Colonic mucosa (tissue), 4 donors: ENCODE results near the gene KRTAP4-16. TPM values are rescaled to one million over a fixed set of nuclear protein-coding genes. Genes with fewer than 3 reads are reported as not detected.
"Not testable (repeated sequence)": the region's sequence is repeated elsewhere in the genome, so short reads cannot be mapped to it uniquely, and the experiment has no call there.

ENCODE experiments used
- DNase-seq: peaks from one replicate; pipeline ENCODE4 v3.0.0-alpha.2; 2020
- H3K27ac ChIP-seq: fragments of 200-600 bp; one replicate; pipeline ENCODE4 v1.8.0; 2021
- H3K27me3 ChIP-seq: fragments of 200-600 bp; one replicate; pipeline ENCODE4 v1.8.0; 2021
- H3K36me3 ChIP-seq: fragments of 200-600 bp; one replicate; pipeline ENCODE4 v1.8.0; 2021
- H3K4me1 ChIP-seq: fragments of 200-600 bp; one replicate; pipeline ENCODE4 v1.8.0; 2021; ENCODE audit warnings: mild to moderate bottlenecking
- H3K4me3 ChIP-seq: fragments of 200-600 bp; one replicate; pipeline ENCODE4 v1.8.0; 2021
- H3K9ac ChIP-seq, 2 donors: one replicate each; pipeline ENCODE4 v1.7.0; 2013; ENCODE audit warnings: control low read depth in 2 of 2, low read depth in 2 of 2, low read length in 2 of 2
- H3K9me3 ChIP-seq: fragments of 200-600 bp; one replicate; pipeline ENCODE4 v1.8.0; 2021
- intact Hi-C: fragments of 100-400 bp; cut with DNase I; formaldehyde crosslinking; loops from one replicate; pipeline ENCODE4 v1.14.1; 2022
- total RNA-seq, 2 donors: library from RNA; stranded (reverse); fragmentation: NEBNext Ultra II Directional in 1 of 2; extraction: Animal tissue kit (Norgen Biotek cat#: 25700) in 1 of 2; gene quantifications; one replicate each; pipeline ENCODE4 v1.2.1, GENCODE V29; 2021
- TF ChIP-seq, protein P1 (sequence below): fragments of 200-600 bp; IDR thresholded peaks from one replicate; pipeline ENCODE4 v1.8.0; 2022; ENCODE audit warnings: antibody characterized with exemption, mild to moderate bottlenecking
- donor health status: healthy.
- donor health status: DM: no; HTN: no; CAD: no.
- donor health status: DM: no; HTN: no; CAD: no.

Gene KRTAP4-16
- total RNA-seq, 2 donors from 2014 or later = not detected

DNA sequence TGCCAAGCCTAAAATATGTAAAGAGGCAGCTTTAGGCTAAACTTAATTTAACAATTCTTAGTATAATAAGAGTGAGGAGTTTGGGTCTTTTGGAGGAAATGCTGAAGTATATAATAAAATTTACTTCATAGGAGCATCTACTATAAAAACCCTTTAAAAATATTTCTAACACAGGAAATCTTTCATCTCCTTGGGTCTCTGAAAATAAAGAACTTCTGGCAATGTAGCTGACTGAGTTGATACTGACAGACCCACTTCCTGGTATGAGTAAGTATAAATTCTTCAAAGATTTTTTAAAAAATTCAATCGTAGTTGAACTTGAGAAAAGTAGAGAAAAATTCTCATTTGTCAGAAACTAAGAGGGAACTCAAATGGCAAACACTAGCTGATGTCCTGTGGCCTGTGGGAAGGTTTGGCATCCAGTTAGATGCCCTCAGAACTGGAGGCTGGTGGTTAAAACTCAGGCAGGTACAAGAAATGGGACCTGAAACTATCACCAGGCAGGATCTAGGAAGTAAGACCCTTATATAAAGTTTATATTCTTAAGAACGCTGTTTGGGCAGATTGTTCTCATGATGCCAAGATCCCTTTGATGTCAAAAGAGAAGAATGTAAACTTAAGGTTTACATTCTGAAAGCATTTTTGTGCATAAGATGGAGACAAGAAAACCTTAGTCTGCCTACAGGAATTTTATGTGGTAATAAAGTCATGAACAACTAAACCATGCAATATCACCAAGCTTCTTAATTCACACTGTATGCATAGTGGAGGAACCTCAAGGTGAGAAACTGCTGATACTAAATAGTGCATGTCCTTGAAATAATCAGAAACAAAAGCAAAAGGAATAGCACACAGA, 32.1 kb upstream of the KRTAP4-16 start:
- TF ChIP-seq, protein P1, sequence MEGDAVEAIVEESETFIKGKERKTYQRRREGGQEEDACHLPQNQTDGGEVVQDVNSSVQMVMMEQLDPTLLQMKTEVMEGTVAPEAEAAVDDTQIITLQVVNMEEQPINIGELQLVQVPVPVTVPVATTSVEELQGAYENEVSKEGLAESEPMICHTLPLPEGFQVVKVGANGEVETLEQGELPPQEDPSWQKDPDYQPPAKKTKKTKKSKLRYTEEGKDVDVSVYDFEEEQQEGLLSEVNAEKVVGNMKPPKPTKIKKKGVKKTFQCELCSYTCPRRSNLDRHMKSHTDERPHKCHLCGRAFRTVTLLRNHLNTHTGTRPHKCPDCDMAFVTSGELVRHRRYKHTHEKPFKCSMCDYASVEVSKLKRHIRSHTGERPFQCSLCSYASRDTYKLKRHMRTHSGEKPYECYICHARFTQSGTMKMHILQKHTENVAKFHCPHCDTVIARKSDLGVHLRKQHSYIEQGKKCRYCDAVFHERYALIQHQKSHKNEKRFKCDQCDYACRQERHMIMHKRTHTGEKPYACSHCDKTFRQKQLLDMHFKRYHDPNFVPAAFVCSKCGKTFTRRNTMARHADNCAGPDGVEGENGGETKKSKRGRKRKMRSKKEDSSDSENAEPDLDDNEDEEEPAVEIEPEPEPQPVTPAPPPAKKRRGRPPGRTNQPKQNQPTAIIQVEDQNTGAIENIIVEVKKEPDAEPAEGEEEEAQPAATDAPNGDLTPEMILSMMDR = no peak
- Histone ChIP-seq H3K36me3 (no peaks in the 10 kb centered on the region), H3K27me3 (no peaks in the 10 kb centered on the region), H3K9ac (no peak overlapping the region), H3K27ac (no peak overlapping the region), H3K4me3 (no peak overlapping the region), H3K9me3 (no peaks in the 10 kb centered on the region), H3K4me1 (no peaks in the 10 kb centered on the region)
- intact Hi-C loops = no loop called here
- DNase-seq = no peak

DNA sequence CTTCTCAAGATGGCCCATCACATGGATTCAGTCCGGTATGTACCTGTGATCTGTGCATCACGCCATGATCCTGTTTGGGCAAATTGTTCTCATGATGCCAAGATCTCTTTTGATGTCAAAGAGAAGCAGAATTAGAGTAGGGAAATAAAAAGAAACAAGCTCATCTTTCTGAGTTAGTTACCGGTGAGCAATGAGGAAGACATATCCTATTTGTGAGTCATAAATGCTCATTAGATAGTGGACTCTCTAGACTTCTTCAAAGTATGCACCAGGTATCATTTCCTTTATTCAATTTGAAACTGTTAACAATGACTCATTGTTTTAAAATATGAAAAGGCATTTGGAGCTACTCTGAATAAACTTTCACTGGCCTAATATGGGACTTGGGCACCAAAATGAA, 30.0 kb upstream of the KRTAP4-16 start:
- Histone ChIP-seq H3K9ac (no peak overlapping the region), H3K9me3 (no peaks in the 10 kb centered on the region), H3K27ac (no peak overlapping the region), H3K36me3 (no peaks in the 10 kb centered on the region), H3K4me1 (no peaks in the 10 kb centered on the region), H3K4me3 (no peak overlapping the region), H3K27me3 (no peaks in the 10 kb centered on the region)
- intact Hi-C loops = no loop called here
- TF ChIP-seq, protein P1 = no peak
- no peak for DNase-seq

DNA sequence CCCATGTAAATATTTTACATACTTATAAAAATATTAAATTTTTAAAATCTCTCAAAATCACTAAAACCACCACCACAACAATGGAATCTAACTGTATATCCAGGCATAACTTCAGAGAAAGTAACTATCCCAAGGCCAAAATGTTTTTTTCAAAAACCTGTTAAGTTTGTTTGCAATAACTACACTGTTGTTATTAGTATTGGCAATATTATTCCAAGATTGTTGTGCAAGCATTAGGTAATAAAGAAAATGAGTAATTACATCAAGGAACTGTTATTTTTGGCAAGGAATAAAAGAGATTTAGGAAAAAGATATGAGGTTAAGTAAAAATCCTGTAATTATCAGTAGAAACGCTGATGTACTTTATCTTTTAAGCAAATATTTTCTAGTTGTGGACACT, 25.4 kb upstream of the KRTAP4-16 start:
- Histone ChIP-seq H3K9ac (no peak overlapping the region), H3K9me3 (no peaks in the 10 kb centered on the region), H3K27me3 (no peaks in the 10 kb centered on the region), H3K4me1 (no peaks in the 10 kb centered on the region), H3K27ac (no peak overlapping the region), H3K4me3 (no peak overlapping the region), H3K36me3 (no peaks in the 10 kb centered on the region)
- TF ChIP-seq, protein P1 = no peak
- no peak for DNase-seq
- intact Hi-C loops = no loop called here

DNA sequence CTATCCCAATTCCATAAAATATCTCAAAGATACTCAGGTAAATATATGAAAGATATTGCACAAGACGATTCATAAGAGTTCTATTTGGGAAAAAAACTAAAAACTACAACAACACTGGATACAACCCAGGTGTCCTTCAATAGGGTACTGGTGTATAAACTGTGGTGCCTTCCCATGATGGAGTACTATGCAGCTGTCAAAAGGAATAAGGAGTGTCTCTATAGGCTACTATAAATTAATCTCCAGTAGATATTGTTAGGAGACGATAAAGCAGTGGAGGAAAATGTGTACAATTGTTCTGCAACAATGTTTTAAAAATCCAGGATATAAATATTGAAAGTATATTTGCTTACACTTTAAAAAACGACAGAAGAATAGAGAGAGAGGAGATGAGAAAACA, 24.4 kb upstream of the KRTAP4-16 start:
- no peak overlapping the region for H3K4me3 ChIP-seq
- no peaks in the 10 kb centered on the region for H3K27me3 ChIP-seq
- TF ChIP-seq, protein P1 = no peak
- no peaks in the 10 kb centered on the region for H3K9me3 ChIP-seq
- H3K9ac ChIP-seq = no peak overlapping the region
- no peak overlapping the region for H3K27ac ChIP-seq
- DNase-seq = no peak
- H3K36me3 ChIP-seq = no peaks in the 10 kb centered on the region
- H3K4me1 ChIP-seq = no peaks in the 10 kb centered on the region
- intact Hi-C loops = no loop called here

DNA sequence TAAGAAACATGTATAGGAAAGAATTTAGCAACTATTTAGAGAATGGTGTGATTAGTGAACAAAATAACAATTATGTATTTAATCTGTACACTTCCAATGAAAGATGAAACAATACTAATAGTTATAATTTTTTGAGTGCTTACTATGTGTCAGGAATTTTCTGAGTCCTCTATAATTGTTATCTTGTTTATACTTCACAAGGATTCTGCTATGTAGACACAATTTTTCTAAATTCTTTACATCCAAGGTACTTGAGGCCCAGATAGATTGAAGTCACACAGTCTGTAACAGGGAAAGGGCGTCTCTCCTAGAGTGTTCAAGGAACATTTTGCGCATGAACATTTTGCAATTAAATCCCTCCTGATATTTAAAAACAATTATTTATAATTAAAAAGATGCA, 23.1 kb upstream of the KRTAP4-16 start:
- no peaks in the 10 kb centered on the region for H3K4me1 ChIP-seq
- intact Hi-C loops = no loop called here

DNA sequence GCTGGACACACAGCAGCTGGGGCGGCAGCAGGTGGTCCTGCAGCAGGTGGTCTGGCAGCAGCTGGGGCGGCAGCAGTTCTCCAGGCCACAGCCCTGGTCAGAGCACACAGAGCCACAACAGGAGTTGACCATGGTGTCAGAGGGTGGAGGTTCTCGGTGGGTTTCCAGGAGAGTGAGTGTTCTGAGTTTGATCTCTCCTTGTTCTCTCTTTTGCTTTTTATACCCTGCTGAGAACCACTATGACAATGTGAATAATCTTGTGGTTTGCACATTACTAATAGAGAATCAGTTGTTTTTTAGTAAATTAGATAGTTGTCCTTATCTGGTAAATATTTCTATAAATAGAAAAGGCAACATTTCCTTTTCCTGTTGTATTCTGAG, 22.0 kb upstream of the KRTAP4-16 start, which contains the start of gene KRTAP4-12:
KRTAP4-12 (minus strand) TSS at position 192 of the 381 bp plus-strand sequence; CDS start at position 132, 60 bp downstream.
- H3K9ac ChIP-seq, H3K4me3 ChIP-seq, H3K36me3 ChIP-seq, H3K27me3 ChIP-seq, DNase-seq, intact Hi-C loops, H3K27ac ChIP-seq, H3K4me1 ChIP-seq, H3K9me3 ChIP-seq: not testable (repeated sequence)

More for the DNA sequence above, 23.1 kb upstream of the KRTAP4-16 start:
- no peak overlapping the region for H3K4me3 ChIP-seq
- H3K9ac ChIP-seq = no peak overlapping the region
- H3K27me3 ChIP-seq = no peaks in the 10 kb centered on the region
- no peaks in the 10 kb centered on the region for H3K9me3 ChIP-seq
- no peak overlapping the region for H3K27ac ChIP-seq
- TF ChIP-seq, protein P1 = no peak
- DNase-seq = no peak
- no peaks in the 10 kb centered on the region for H3K36me3 ChIP-seq

DNA sequence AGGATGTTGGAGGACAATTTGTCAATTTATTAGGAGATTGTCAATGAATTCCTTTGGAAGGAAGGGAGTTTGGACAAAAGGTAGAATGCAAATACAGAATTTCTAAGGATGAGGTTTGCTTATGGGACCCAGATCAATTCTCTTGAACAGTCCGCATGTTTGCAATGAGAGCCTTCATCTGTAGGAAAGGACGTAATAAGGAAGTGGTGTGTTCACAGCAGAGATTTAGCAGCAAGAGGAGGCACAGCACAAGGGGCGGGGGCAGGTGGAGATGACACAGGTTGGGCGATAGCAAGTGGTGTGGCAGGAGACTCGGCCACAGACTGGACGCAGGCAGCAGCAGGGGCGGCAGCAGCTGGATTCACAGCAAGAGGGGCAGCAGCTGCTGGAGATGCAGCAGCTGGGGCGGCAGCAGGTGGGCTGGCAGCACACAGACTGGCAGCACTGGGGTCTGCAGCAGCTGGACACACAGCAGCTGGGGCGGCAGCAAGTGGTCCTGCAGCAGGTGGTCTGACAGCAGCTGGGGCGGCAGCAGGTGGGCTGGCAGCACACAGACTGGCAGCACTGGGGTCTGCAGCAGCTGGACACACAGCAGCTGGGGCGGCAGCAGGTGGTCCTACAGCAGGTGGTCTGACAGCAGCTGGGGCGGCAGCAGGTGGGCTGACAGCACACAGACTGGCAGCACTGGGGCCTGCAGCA, 21.4 kb upstream of the KRTAP4-16 start:
- intact Hi-C loops, DNase-seq, H3K9me3 ChIP-seq, H3K27ac ChIP-seq, H3K36me3 ChIP-seq, H3K4me3 ChIP-seq, H3K9ac ChIP-seq, H3K27me3 ChIP-seq, H3K4me1 ChIP-seq: not testable (repeated sequence)
